HK-2 (cell line): ENCODE measurements around the gene OR6X1.

Source experiments
- DNase-seq: peaks from one replicate; pipeline ENCODE4 v3.0.0-alpha.2; 2018; ENCODE audit not compliant: unreplicated experiment

The OR6X1 gene

GRCh38 chr11:123754101-123754568, at the start of gene OR6X1:
Gene OR6X1 (minus strand): TSS chr11:123754518. CDS start chr11:123754518, 0 bp downstream.
- DNase-seq: no peak

- no peak for DNase-seq
These were observed 47.4 kb upstream of the OR6X1 start for GRCh38 chr11:123801765-123802164.

GRCh38 chr11:123800036-123800435, 45.7 kb upstream of the OR6X1 start:
- DNase-seq: no peak

GRCh38 chr11:123799438-123799837, 45.1 kb upstream of the OR6X1 start:
- DNase-seq: no peak

- no peak for DNase-seq
These were observed 44.4 kb upstream of the OR6X1 start for GRCh38 chr11:123798513-123799252.

- DNase-seq: no peak
These were observed 43.8 kb upstream of the OR6X1 start for GRCh38 chr11:123798079-123798478.

GRCh38 chr11:123797541-123797940, 43.2 kb upstream of the OR6X1 start:
- no peak for DNase-seq

- no peak for DNase-seq
These were observed 42.8 kb upstream of the OR6X1 start for GRCh38 chr11:123797114-123797513.

GRCh38 chr11:123796226-123796625, 41.9 kb upstream of the OR6X1 start:
- no peak for DNase-seq

GRCh38 chr11:123783536-123783935, 29.2 kb upstream of the OR6X1 start:
- no peak for DNase-seq

GRCh38 chr11:123778511-123778910, 24.2 kb upstream of the OR6X1 start:
- DNase-seq: no peak

- DNase-seq: no peak
These were observed 21.6 kb upstream of the OR6X1 start for GRCh38 chr11:123775715-123776549.

- no peak for DNase-seq
These were observed 21.0 kb upstream of the OR6X1 start for GRCh38 chr11:123775289-123775688.

GRCh38 chr11:123773959-123774358, 19.6 kb upstream of the OR6X1 start:
- no peak for DNase-seq

GRCh38 chr11:123773026-123773425, 18.7 kb upstream of the OR6X1 start:
- DNase-seq: no peak

GRCh38 chr11:123771664-123772063, 17.3 kb upstream of the OR6X1 start:
- DNase-seq: no peak

- no peak for DNase-seq
These were observed 16.4 kb upstream of the OR6X1 start for GRCh38 chr11:123770712-123771111.

- DNase-seq: no peak
These were observed 11.3 kb upstream of the OR6X1 start for GRCh38 chr11:123765601-123766000.

GRCh38 chr11:123762422-123762821, 8.1 kb upstream of the OR6X1 start:
- no peak for DNase-seq

GRCh38 chr11:123760894-123761293, 6.6 kb upstream of the OR6X1 start:
- no peak for DNase-seq

GRCh38 chr11:123757976-123758375, 3.7 kb upstream of the OR6X1 start:
- DNase-seq: no peak

GRCh38 chr11:123755813-123756212, 1.5 kb upstream of the OR6X1 start:
- DNase-seq: no peak

GRCh38 chr11:123755344-123755743, 1.0 kb upstream of the OR6X1 start:
- no peak for DNase-seq
